GM19023 (cell line): ENCODE measurements around the gene DENND6A.
"Not testable (repeated sequence)": the region's sequence is repeated elsewhere in the genome, so short reads cannot be mapped to it uniquely, and the experiment has no call there.

Experiments used
- ATAC-seq: cut with Tn5 transposase; IDR thresholded peaks from one replicate; pipeline ENCODE4 v1.9.1; 2021; ENCODE audit warnings: mild to moderate bottlenecking, moderate library complexity; ENCODE audit not compliant: unreplicated experiment

The DENND6A gene

GRCh38 chr3:57646723-57647122 is 46.2 kb downstream of the DENND6A start:
- ATAC-seq = no peak

DNA sequence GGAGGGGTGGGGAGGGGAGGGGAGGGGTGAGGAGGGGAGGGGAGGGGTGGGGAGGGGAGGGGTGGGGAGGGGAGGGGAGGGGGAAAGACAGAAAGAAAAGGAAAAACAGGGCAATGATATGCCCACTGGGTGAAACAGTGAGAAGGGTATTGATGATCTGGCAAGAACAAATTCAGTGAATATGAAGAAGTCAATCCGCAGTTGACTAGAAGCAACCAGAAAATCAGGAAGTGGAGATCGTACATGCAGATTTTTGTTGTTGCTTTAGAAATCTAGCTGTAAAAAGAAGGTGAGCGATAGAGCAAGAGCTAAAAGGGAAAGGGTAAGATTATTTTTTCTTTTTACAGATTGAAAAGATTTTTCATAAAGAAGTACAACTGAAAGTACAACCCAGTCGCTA is 48.1 kb downstream of the DENND6A start:
- no peak for ATAC-seq

DNA sequence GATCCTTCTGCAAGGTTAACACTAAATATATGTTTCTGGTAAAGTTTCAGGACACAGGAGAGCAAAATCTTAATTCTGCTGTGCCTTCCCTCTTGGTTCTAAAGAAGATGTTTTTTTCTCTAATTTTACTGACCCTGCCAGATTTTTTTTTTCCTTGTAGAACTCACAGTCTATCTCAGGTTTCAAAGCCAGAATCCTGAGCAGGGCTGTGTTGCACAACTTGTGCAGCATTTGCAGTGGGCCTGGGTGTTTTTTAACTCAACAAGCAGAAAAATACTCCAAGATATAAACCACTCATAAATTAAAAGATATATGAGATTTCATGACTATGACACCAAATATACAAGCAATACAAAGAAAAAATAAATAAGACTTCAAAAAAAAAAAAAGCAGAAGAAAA is 55.5 kb downstream of the DENND6A start:
- no peak for ATAC-seq

- not testable (repeated sequence) for ATAC-seq
Observed at GRCh38 chr3:57634259-57634658, 58.6 kb downstream of the DENND6A start.

DNA sequence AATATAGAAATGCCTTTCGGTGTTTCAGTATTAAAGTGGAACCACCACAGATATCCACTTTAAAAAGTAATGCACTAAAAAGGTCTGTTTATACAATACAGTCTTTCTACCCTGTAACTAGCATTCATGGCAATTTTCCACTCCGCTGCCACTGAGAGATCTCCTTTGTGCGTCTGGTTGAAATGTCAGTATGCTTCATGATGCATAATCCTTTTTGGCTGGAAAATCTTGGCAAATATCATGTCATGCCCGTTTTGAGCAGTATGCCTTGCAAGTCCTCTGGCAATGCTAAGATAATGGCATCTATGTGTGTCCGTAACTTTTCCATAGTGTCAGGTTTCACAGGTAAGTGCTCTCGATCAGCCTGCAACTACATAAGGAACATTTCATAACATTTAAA is 64.9 kb downstream of the DENND6A start:
- ATAC-seq = no peak

DNA sequence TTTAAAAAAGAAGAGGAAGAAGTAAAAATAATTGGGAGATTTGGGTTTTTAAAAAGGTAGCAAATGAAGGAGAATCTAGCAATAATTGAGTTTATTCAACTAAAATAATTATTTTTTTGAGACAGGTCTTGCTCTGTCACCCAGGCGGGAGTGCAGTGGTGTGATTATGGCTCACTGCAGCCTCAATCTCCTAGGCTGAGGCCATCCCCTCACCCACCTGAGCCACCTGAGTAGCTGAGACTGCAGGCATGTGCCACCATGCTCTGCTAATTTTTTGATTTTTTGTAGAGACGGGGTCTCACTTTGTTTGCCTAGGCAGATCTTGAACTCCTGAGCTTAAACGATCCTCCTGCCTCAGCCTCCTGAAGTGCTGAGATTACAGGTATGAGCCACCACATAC is 68.1 kb downstream of the DENND6A start:
- ATAC-seq = no peak

- no peak for ATAC-seq
Observed at GRCh38 chr3:57622362-57622761, 70.5 kb downstream of the DENND6A start.

DNA sequence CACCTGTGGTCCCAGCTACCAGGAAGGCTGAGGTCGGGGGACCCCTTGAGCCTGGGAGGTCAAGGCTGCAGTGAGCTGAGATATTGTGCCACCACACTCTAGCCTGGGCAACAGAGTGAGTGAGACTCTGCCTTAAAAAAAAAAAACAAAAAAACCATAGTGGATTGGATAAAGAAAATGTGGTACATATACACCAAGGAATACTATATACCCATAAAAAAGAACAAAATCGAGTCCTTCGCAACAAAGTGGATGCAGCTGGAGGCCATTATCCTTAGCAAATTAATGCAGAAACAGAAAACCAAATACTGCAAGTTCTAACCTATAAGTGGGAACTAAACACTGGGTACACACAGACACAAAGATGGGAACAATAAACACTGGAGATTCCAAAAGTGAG is 75.1 kb downstream of the DENND6A start:
- ATAC-seq = no peak

DNA sequence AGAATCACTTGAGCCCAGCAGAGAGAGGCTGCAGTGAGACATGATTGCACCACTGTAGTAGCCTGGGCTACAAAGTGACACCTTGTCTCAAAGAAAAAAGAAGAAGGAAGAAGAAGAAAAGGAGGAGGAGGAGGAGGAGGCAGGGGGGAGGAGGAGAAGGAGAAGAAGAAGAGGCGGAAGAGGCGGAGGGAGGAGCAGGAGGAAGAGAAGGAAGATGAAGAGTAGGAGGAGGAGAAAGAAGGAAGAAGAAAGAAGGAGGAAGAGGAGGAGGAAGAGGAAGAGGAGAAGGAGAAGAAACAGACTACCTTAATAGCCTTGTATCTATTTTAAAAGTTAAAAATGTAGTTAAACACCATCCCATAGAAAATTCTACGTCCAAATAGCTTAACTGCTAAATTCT is 76.6 kb downstream of the DENND6A start:
- ATAC-seq = no peak

- not testable (repeated sequence) for ATAC-seq
Observed at GRCh38 chr3:57611870-57612269, 81.0 kb downstream of the DENND6A start.

GRCh38 chr3:57605683-57606082 is 87.2 kb downstream of the DENND6A start:
- no peak for ATAC-seq

- no peak for ATAC-seq
Observed at GRCh38 chr3:57604971-57605370, 87.9 kb downstream of the DENND6A start.

DNA sequence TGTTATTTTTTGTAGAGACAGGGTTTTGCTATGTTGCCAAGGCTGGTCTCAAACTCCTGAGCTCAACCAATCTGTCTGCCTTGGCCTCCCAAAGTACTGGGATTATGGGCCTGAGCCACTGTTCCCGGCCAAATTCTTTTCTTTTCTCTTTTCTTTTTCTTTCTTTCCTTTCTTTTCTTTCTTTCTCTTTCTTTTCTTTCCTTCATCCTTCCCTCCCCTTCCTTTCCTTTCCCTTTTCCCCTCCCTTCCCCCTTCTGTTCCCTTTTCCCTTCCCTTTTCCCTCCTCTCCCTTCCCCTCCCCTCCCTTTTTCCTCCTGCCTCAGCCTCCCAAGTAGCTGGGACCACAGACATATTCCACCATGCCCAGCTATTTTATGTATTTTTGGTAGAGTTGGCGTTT is 92.7 kb downstream of the DENND6A start:
- ATAC-seq = no peak

DNA sequence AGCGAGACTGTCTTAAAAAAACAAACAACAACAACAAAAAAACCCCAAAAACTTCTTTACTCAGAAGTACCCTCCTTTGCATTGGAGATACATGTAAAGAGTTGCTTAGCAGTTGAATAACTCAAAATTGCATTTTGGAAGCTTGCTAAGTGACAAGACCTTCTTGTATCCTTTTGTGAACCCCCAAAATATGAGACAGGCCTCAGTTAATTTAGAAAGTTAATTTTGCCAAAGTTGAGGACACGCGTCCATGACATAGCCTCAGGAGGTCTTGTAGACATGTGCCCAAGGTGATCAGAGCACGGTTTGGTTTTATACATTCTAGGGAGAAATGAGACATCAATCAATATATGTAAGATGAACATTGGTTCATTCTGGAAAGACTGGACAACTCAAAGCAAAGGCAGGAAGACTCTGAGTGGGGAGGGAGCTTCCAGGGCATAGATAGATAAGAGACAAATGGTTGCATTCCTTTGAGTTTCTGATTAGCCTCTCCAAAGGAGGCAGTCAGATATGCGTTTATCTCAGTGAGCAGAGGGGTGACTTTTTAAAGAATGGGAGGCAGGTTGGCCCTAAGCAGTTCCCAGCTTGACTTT is 94.0 kb downstream of the DENND6A start:
- no peak for ATAC-seq

- peak; percentile 94 for ATAC-seq
Observed at GRCh38 chr3:57597127-57597923, 95.6 kb downstream of the DENND6A start, which contains the start of gene ARF4. ARF4 (minus strand) TSS chr3:57597344; CDS start chr3:57597140, 204 bp downstream.

- no peak for ATAC-seq
Observed at GRCh38 chr3:57596495-57597126, 96.3 kb downstream of the DENND6A start.

DNA sequence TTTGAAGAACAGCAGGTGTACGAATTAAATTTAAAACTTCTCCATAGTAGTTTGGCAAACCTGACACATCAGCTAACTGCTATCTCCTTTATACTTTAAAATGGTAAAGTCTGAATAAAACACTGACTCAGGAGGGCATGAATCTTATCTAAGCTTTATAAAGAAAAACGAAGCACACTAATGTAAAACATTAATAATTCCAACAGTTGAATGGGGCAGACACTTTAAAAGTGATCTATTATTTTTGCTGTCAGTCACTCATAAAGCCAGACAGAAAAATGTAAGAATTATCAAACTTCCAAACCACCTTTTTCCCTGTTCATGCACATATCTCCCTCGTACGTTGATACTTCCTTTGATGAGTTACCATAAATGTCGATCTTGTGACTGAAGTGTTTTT is 98.3 kb downstream of the DENND6A start:
- ATAC-seq = no peak

GRCh38 chr3:57594144-57594543 is 98.7 kb downstream of the DENND6A start:
- ATAC-seq = no peak

GRCh38 chr3:57592306-57592705 is 100.6 kb downstream of the DENND6A start:
- ATAC-seq = no peak

DNA sequence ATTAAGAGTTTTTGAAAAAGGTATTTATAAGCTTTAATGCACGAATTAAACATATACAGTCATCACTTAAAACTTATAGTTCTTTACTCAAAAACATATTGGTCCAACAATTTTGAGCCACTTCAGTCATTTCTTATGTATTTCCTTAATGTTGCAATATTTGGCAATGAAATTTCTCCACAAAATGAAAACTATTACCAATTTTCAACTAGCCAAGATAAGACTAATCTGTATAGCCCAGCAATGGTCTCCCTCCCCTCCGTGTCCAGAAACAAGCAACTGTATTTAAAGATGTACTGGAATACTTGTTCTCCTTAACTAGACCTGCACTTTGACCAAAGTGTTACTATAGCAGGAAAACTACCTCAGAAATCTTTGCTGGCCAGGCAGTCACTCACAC is 105.0 kb downstream of the DENND6A start:
- no peak for ATAC-seq

GRCh38 chr3:57586778-57587177 is 106.1 kb downstream of the DENND6A start:
- no peak for ATAC-seq

- ATAC-seq = no peak
Observed at GRCh38 chr3:57583544-57583943, 109.3 kb downstream of the DENND6A start.
